ENCODE data around the gene TMTC1. TPM values are rescaled to one million over a fixed set of nuclear protein-coding genes. Genes with fewer than 3 reads are reported as not detected.

The TMTC1 gene
- polyA plus RNA-seq, 1 donor (not counting 4 experiments of a cell fraction or from before 2014, with no cell fraction given), result 3.7 TPM

DNA sequence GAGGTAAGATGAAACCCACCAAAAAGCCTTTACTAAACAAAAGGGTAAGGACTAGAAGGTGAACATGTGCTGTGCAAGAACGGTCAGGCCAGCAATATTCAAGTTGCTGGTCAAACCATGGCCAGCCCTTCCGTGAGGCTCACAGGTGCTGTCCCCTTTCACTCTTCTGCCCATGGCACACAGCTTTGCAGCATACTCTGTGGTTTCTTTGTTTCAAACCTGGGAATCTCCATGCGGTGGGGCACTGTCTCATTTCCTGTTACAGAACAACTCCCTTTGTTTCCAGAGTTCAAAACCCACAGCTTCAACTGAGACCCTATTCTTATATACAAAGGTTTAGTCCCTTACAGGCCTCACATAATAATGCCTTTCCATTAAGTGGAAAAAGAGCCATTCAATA, 284.5 kb downstream of the TMTC1 start:
- Histone ChIP-seq H3K27me3 (ENCODE audit: control insufficient read depth, extremely low read depth, insufficient read depth, low read length) (no peaks in the 10 kb centered on the region), H3K36me3 (ENCODE audit: control insufficient read depth in 2 of 2, extremely low read depth in 1 of 2, insufficient read depth in 2 of 2, low read length in 2 of 2) (no peaks in the 10 kb centered on the region), H4K20me1 (ENCODE audit: control insufficient read depth, extremely low read depth, insufficient read depth, low read length) (no peaks in the 10 kb centered on the region), H3K4me3 (ENCODE audit: control insufficient read depth in 2 of 3, extremely low read depth in 1 of 3, insufficient read depth in 2 of 3, low read depth in 1 of 3, low read length in 3 of 3) (no peak overlapping the region), H3K79me2 (ENCODE audit: control insufficient read depth, insufficient read depth, low read length) (no peaks in the 10 kb centered on the region), H3K4me1 (ENCODE audit: control insufficient read depth, extremely low read depth, insufficient read depth, low read length) (no peaks in the 10 kb centered on the region), H3K4me2 (ENCODE audit: control insufficient read depth, extremely low read depth, insufficient read depth, low read depth, low read length) (no peak overlapping the region), H3K9me1 (ENCODE audit: control insufficient read depth, extremely low read depth, insufficient read depth, low read length) (no peaks in the 10 kb centered on the region), H3K27ac (ENCODE audit: control insufficient read depth, insufficient read depth, low read length) (no peak overlapping the region), H3K9ac (ENCODE audit: control insufficient read depth, extremely low read depth, insufficient read depth, low read length) (no peak overlapping the region), H2AFZ (ENCODE audit: control insufficient read depth, low read length) (no peak overlapping the region), H3K9me3 (ENCODE audit: control insufficient read depth, low read depth, low read length) (no peaks in the 10 kb centered on the region)
- DNase-seq (ENCODE audit: low read depth, low spot score), result no peak
- TF ChIP-seq, protein P1, sequence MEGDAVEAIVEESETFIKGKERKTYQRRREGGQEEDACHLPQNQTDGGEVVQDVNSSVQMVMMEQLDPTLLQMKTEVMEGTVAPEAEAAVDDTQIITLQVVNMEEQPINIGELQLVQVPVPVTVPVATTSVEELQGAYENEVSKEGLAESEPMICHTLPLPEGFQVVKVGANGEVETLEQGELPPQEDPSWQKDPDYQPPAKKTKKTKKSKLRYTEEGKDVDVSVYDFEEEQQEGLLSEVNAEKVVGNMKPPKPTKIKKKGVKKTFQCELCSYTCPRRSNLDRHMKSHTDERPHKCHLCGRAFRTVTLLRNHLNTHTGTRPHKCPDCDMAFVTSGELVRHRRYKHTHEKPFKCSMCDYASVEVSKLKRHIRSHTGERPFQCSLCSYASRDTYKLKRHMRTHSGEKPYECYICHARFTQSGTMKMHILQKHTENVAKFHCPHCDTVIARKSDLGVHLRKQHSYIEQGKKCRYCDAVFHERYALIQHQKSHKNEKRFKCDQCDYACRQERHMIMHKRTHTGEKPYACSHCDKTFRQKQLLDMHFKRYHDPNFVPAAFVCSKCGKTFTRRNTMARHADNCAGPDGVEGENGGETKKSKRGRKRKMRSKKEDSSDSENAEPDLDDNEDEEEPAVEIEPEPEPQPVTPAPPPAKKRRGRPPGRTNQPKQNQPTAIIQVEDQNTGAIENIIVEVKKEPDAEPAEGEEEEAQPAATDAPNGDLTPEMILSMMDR (optimal IDR thresholded peaks at IDR 0.05 in 1 of 3, IDR thresholded peaks at IDR 0.05 in 1 of 3, conservative IDR thresholded peaks at IDR 0.05 in 1 of 3; ENCODE audit: extremely low read depth in 1 of 3, insufficient read depth in 2 of 3, low read length in 3 of 3), result no peak
- TF ChIP-seq EZH2 (IDR thresholded peaks at IDR 0.05; ENCODE audit: low read length), result no peak
- dilution Hi-C loops (cut with MboI; ENCODE audit: extremely low pct_ligation_motif_present, low sequenced_read_pairs), result no loop called here
- no peak for FAIRE-seq

DNA sequence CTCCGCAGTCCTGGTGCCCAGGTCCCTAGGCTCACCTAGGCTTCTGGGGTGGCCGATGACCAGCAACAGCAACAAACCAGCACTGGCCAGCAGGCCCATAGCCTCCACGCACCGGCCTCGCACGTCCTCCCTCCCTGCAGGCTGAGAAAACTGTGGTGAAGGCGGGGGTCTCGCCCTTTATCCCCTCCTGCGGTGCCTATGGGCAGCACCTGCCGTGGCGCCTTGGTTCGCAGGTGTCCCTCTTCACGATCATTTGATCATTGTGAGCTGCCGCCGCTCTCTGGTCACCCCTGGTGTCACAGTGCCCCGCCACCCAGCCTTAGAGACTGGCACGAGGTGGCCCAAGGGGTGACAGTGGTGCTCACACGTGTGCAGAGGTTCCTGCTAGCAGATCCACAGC, 286.2 kb downstream of the TMTC1 start, which contains the start of gene OVCH1:
Gene OVCH1, minus strand, starts transcription at position 99 of the 400 bp plus-strand sequence. Its CDS starts 0 bp downstream, at position 99.
- Histone ChIP-seq H3K9me3 (ENCODE audit: control insufficient read depth, low read depth, low read length) (no peaks in the 10 kb centered on the region), H3K9me1 (ENCODE audit: control insufficient read depth, extremely low read depth, insufficient read depth, low read length) (no peaks in the 10 kb centered on the region), H3K79me2 (ENCODE audit: control insufficient read depth, insufficient read depth, low read length) (no peaks in the 10 kb centered on the region), H3K4me2 (ENCODE audit: control insufficient read depth, extremely low read depth, insufficient read depth, low read depth, low read length) (no peak within 1 kb of the TSS), H4K20me1 (ENCODE audit: control insufficient read depth, extremely low read depth, insufficient read depth, low read length) (no peaks in the 10 kb centered on the region), H3K27ac (ENCODE audit: control insufficient read depth, insufficient read depth, low read length) (no peak within 1 kb of the TSS), H2AFZ (ENCODE audit: control insufficient read depth, low read length) (no peak within 1 kb of the TSS), H3K9ac (ENCODE audit: control insufficient read depth, extremely low read depth, insufficient read depth, low read length) (no peak within 1 kb of the TSS), H3K36me3 (ENCODE audit: control insufficient read depth in 2 of 2, extremely low read depth in 1 of 2, insufficient read depth in 2 of 2, low read length in 2 of 2) (no peaks in the 10 kb centered on the region), H3K4me3 (ENCODE audit: control insufficient read depth in 2 of 3, extremely low read depth in 1 of 3, insufficient read depth in 2 of 3, low read depth in 1 of 3, low read length in 3 of 3) (no peak within 1 kb of the TSS), H3K4me1 (ENCODE audit: control insufficient read depth, extremely low read depth, insufficient read depth, low read length) (no peaks in the 10 kb centered on the region), H3K27me3 (ENCODE audit: control insufficient read depth, extremely low read depth, insufficient read depth, low read length) (no peaks in the 10 kb centered on the region)
- DNase-seq (ENCODE audit: low read depth, low spot score) (no peak), FAIRE-seq (no peak)
- no peak for TF ChIP-seq EZH2 (IDR thresholded peaks at IDR 0.05; ENCODE audit: low read length)
- TF ChIP-seq, protein P1 (optimal IDR thresholded peaks at IDR 0.05 in 1 of 3, IDR thresholded peaks at IDR 0.05 in 1 of 3, conservative IDR thresholded peaks at IDR 0.05 in 1 of 3; ENCODE audit: extremely low read depth in 1 of 3, insufficient read depth in 2 of 3, low read length in 3 of 3), result no peak
- dilution Hi-C loops (cut with MboI; ENCODE audit: extremely low pct_ligation_motif_present, low sequenced_read_pairs), result no loop called here
